ENCODE data around the gene CDH13.

Gene CDH13

DNA sequence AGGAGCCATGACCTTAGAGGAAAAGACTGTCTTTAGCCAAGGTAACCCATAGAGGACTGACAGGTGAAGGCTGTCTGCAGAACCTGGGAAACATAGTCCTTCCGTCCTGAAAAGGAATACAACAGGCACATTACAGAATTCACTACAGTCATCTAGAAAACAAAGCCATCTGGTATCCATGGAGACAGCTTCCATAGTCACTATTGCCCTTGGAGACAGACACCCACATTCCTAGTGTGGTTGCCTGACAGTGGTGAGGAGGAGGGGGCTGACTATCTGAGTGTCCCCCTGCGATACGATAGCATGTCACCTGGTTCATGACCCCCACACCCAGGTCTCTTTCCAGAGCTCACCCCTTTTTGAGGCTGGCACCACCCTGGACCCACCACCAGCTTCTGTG is 254.7 kb downstream of the CDH13 start:
- H3K9me3 ChIP-seq (ENCODE audit: insufficient read depth, low read length) = no peaks in the 10 kb centered on the region
- no peaks in the 10 kb centered on the region for H4K20me1 ChIP-seq (ENCODE audit: insufficient read depth, low read length)
- no peaks in the 10 kb centered on the region for H3K27me3 ChIP-seq (ENCODE audit: low read depth, low read length)
- no peak overlapping the region for H3K4me2 ChIP-seq (ENCODE audit: low read length)
- no peak overlapping the region for H2AFZ ChIP-seq (ENCODE audit: low read depth, low read length)
- TF ChIP-seq, protein P1, sequence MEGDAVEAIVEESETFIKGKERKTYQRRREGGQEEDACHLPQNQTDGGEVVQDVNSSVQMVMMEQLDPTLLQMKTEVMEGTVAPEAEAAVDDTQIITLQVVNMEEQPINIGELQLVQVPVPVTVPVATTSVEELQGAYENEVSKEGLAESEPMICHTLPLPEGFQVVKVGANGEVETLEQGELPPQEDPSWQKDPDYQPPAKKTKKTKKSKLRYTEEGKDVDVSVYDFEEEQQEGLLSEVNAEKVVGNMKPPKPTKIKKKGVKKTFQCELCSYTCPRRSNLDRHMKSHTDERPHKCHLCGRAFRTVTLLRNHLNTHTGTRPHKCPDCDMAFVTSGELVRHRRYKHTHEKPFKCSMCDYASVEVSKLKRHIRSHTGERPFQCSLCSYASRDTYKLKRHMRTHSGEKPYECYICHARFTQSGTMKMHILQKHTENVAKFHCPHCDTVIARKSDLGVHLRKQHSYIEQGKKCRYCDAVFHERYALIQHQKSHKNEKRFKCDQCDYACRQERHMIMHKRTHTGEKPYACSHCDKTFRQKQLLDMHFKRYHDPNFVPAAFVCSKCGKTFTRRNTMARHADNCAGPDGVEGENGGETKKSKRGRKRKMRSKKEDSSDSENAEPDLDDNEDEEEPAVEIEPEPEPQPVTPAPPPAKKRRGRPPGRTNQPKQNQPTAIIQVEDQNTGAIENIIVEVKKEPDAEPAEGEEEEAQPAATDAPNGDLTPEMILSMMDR (IDR thresholded peaks at IDR 0.05; ENCODE audit: low read depth, low read length) = no peak
- no peak for TF ChIP-seq EZH2phosphoT487 (IDR thresholded peaks at IDR 0.05; ENCODE audit: low read depth)
- no peak overlapping the region for H3K4me3 ChIP-seq (ENCODE audit: low read length)
- H3K79me2 ChIP-seq (ENCODE audit: low read length) = no peaks in the 10 kb centered on the region
- peaks cover 12% of the 10 kb centered on the region for H3K4me1 ChIP-seq (ENCODE audit: low read length)
- H3K27ac ChIP-seq (ENCODE audit: low read length) = no peak overlapping the region
- H3K9ac ChIP-seq (ENCODE audit: low read length) = no peak overlapping the region
- no peaks in the 10 kb centered on the region for H3K36me3 ChIP-seq (replicated peaks; ENCODE audit: low read depth, low read length)

DNA sequence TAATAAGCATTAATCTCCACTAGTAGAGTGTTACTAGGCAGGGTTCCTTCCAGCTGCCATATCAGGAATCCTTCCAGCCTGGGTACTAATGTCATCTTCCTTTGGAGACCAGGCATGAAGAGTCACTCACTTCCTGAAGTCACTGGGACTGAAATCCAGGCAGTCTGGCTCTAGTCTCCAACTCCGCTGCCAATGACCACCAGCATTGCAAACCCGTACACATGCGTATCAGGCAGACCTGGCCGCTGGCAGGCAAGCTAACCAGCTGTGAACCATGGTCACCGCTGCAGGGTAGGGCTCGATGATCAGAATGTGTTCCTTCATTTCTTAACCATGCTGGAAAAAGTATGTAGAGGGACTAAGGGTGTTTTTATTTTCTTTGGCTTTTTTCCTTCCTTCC is 255.5 kb downstream of the CDH13 start:
- TF ChIP-seq, protein P1 (IDR thresholded peaks at IDR 0.05; ENCODE audit: low read depth, low read length) = no peak
- TF ChIP-seq EZH2phosphoT487 (IDR thresholded peaks at IDR 0.05; ENCODE audit: low read depth) = no peak
- Histone ChIP-seq H3K4me3 (ENCODE audit: low read length) (no peak overlapping the region), H3K79me2 (ENCODE audit: low read length) (no peaks in the 10 kb centered on the region), H3K4me1 (ENCODE audit: low read length) (peaks cover 12% of the 10 kb centered on the region), H3K9me3 (ENCODE audit: insufficient read depth, low read length) (no peaks in the 10 kb centered on the region), H3K36me3 (replicated peaks; ENCODE audit: low read depth, low read length) (no peaks in the 10 kb centered on the region), H3K27ac (ENCODE audit: low read length) (no peak overlapping the region), H3K9ac (ENCODE audit: low read length) (no peak overlapping the region), H3K27me3 (ENCODE audit: low read depth, low read length) (no peaks in the 10 kb centered on the region), H2AFZ (ENCODE audit: low read depth, low read length) (no peak overlapping the region), H3K4me2 (ENCODE audit: low read length) (no peak overlapping the region), H4K20me1 (ENCODE audit: insufficient read depth, low read length) (no peaks in the 10 kb centered on the region)

DNA sequence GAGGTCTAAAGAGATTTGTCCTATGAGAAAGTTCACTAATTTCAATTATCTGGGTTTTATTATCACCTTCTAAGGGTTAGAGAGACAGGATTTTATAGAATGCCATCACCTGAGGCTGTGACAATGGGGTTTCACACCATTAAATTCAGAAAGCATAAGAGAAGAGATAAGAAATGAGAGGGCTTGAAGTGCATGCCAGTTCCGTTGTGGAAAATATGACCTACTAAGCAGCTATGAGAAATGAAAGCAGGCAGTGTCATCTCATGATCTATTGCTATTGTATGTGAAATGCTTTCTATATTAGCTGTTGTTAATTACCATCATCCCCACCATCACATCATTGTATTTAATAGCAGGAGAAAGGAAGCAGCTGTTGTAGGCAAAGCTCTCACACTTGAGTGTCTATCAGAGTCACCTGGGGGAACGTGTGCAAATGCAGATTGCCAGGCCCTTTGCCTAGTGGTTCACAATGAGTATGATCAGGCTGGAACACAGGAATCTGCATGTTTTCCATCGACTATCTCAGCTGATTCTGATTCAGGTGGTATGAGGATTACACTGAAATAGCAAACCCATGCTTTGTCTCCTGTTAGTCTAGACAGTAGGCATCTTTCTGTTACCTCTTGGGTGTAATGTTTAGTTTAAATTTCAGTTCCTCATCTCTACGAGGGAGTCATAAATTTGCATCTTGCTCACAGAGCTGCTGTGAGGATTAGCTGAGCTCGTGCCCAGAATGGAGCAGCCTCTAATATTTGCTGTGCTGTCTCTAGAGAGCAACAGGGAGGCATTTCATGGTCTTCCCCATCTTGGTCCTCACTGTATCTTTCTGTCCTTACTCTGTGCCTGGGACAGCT is 256.4 kb downstream of the CDH13 start:
- no peak for TF ChIP-seq EZH2phosphoT487 (IDR thresholded peaks at IDR 0.05; ENCODE audit: low read depth)
- TF ChIP-seq, protein P1 (IDR thresholded peaks at IDR 0.05; ENCODE audit: low read depth, low read length) = no peak
- Histone ChIP-seq H3K27me3 (ENCODE audit: low read depth, low read length) (no peaks in the 10 kb centered on the region), H3K79me2 (ENCODE audit: low read length) (no peaks in the 10 kb centered on the region), H3K4me1 (ENCODE audit: low read length) (peaks cover 12% of the 10 kb centered on the region), H3K36me3 (replicated peaks; ENCODE audit: low read depth, low read length) (no peaks in the 10 kb centered on the region), H3K27ac (ENCODE audit: low read length) (no peak overlapping the region), H4K20me1 (ENCODE audit: insufficient read depth, low read length) (no peaks in the 10 kb centered on the region), H3K9ac (ENCODE audit: low read length) (no peak overlapping the region), H3K9me3 (ENCODE audit: insufficient read depth, low read length) (no peaks in the 10 kb centered on the region), H3K4me3 (ENCODE audit: low read length) (no peak overlapping the region), H3K4me2 (ENCODE audit: low read length) (peak overlapping the region; percentile 14), H2AFZ (ENCODE audit: low read depth, low read length) (no peak overlapping the region)

DNA sequence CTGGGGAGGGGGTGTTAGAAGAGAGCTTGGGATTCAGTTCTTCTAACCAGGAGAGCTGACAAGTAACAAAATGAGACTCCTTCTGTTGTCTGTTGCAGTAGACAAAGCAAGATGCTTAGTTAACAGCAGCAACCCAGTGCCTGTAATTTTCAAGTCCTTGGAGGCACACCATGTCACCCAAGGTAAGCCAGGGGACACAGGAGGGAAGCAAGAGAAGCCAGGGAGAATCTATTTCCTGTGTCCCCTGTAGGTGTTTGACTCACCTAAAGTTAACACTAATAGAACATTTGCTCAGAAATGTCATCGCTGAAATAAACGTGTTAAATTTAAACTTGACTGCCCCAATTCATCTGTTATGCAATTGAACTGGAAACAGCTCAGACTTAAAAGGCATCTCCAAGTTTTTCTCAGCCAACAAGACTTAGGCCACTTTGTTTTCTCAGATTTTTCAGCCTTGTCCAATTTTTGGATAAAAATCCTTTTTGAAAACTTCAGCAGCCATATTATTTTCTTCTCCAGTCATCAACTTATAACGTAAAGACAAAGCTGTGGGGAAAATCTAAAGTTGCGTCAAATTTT is 257.6 kb downstream of the CDH13 start:
- Histone ChIP-seq H3K9me3 (ENCODE audit: insufficient read depth, low read length) (no peaks in the 10 kb centered on the region), H4K20me1 (ENCODE audit: insufficient read depth, low read length) (no peaks in the 10 kb centered on the region), H3K36me3 (replicated peaks; ENCODE audit: low read depth, low read length) (no peaks in the 10 kb centered on the region), H3K79me2 (ENCODE audit: low read length) (no peaks in the 10 kb centered on the region), H3K4me1 (ENCODE audit: low read length) (peaks cover 12% of the 10 kb centered on the region), H3K9ac (ENCODE audit: low read length) (no peak overlapping the region), H3K27me3 (ENCODE audit: low read depth, low read length) (0 out of 2 replicates have a peak, but pooled peaks cover 2% of the 10 kb centered on the region), H3K4me2 (ENCODE audit: low read length) (no peak overlapping the region), H3K4me3 (ENCODE audit: low read length) (no peak overlapping the region), H2AFZ (ENCODE audit: low read depth, low read length) (no peak overlapping the region), H3K27ac (ENCODE audit: low read length) (no peak overlapping the region)
- TF ChIP-seq, protein P1 (IDR thresholded peaks at IDR 0.05; ENCODE audit: low read depth, low read length) = no peak
- no peak for TF ChIP-seq EZH2phosphoT487 (IDR thresholded peaks at IDR 0.05; ENCODE audit: low read depth)

Measured in OCI-LY3 (cell line).